WTC11 (cell line): Measurements from ENCODE around the gene PIK3CA.

Source experiments
- NR1H2 ChIP-seq: sonication (generic); formaldehyde crosslinking; IDR thresholded peaks from 2 replicates; pipeline ENCODE4 v1.9.0; 2021; ENCODE audit warnings: mild to moderate bottlenecking, moderate library complexity, missing genetic modification reagents
- TF ChIP-seq, protein P1 (sequence below): fragments of 200-600 bp; IDR thresholded peaks from 2 replicates; pipeline ENCODE4 v1.8.0; 2022; ENCODE audit warnings: antibody characterized with exemption
- TF ChIP-seq, protein P2 (sequence below): fragments of 250-450 bp; sonication (Bioruptor Pico); IDR thresholded peaks from 2 replicates; pipeline ENCODE4 v1.8.0; 2021; ENCODE audit warnings: mild to moderate bottlenecking

DNA sequence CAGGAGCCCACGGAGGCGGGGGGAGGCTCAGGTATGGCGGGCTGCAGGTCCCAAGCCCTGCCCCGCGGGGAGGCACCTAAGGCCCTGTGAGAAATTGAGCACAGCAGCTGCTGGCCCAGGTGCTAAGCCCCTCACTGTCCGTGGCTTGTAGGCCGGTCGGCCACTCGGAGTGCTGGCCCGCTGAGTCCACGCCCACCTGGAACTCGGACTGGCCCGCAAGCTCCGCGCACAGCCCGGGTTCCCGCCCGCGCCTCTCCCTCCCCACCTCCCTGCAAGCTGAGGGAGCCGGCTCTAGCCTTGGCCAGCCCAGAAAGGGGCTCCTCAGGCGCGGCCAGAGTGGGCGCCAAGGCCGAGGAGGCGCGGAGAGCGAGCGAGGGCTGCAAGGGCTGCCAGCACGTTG, 115.0 kb downstream of the PIK3CA start:
- TF ChIP-seq, protein P1, sequence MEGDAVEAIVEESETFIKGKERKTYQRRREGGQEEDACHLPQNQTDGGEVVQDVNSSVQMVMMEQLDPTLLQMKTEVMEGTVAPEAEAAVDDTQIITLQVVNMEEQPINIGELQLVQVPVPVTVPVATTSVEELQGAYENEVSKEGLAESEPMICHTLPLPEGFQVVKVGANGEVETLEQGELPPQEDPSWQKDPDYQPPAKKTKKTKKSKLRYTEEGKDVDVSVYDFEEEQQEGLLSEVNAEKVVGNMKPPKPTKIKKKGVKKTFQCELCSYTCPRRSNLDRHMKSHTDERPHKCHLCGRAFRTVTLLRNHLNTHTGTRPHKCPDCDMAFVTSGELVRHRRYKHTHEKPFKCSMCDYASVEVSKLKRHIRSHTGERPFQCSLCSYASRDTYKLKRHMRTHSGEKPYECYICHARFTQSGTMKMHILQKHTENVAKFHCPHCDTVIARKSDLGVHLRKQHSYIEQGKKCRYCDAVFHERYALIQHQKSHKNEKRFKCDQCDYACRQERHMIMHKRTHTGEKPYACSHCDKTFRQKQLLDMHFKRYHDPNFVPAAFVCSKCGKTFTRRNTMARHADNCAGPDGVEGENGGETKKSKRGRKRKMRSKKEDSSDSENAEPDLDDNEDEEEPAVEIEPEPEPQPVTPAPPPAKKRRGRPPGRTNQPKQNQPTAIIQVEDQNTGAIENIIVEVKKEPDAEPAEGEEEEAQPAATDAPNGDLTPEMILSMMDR, result no peak
- TF ChIP-seq NR1H2 (CRISPR knock-in tag), result no peak
- TF ChIP-seq, protein P2, sequence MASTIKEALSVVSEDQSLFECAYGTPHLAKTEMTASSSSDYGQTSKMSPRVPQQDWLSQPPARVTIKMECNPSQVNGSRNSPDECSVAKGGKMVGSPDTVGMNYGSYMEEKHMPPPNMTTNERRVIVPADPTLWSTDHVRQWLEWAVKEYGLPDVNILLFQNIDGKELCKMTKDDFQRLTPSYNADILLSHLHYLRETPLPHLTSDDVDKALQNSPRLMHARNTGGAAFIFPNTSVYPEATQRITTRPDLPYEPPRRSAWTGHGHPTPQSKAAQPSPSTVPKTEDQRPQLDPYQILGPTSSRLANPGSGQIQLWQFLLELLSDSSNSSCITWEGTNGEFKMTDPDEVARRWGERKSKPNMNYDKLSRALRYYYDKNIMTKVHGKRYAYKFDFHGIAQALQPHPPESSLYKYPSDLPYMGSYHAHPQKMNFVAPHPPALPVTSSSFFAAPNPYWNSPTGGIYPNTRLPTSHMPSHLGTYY, result no peak
